Calu3 (cell line): ENCODE measurements around the gene PNMA1. TPM values are rescaled to one million over a fixed set of nuclear protein-coding genes. Genes with fewer than 3 reads are reported as not detected.
A peak's percentile ranks its signal among the peaks of the same experiment; 100 is the strongest.
"Not testable (repeated sequence)": the region's sequence is repeated elsewhere in the genome, so short reads cannot be mapped to it uniquely, and the experiment has no call there.

ENCODE experiments used
- BruUV-seq: library from RNA; stranded (reverse); fragments of 400-500 nt; replicated peaks from 2 replicates; lab custom pipeline; 2021; lab: Mats Ljungman, UMichigan
- CTCF ChIA-PET: fragments of 300-600 bp; sonication (Branson Sonifier 250); formaldehyde crosslinking; loops from one replicate; lab custom pipeline; 2022; ENCODE audit warnings: antibody characterized with exemption; lab: Charles Lee
- DNase-seq: peaks from one replicate; pipeline ENCODE4 v3.0.0; 2022
- H3K27ac Mint-ChIP-seq: one replicate; pipeline ENCODE4 v1.8.0; 2022; ENCODE audit warnings: mixed read lengths; ENCODE audit not compliant: unreplicated experiment
- H3K27me3 Mint-ChIP-seq: one replicate; pipeline ENCODE4 v1.8.0; 2022; ENCODE audit warnings: mixed read lengths; ENCODE audit not compliant: unreplicated experiment
- H3K36me3 Mint-ChIP-seq: one replicate; pipeline ENCODE4 v1.8.0; 2022; ENCODE audit warnings: mild to moderate bottlenecking, moderate library complexity, mixed read lengths; ENCODE audit not compliant: insufficient read depth, unreplicated experiment
- H3K4me1 Mint-ChIP-seq: one replicate; pipeline ENCODE4 v1.8.0; 2022; ENCODE audit warnings: mild to moderate bottlenecking, low read depth, mixed read lengths; ENCODE audit not compliant: unreplicated experiment
- H3K4me3 Mint-ChIP-seq: one replicate; pipeline ENCODE4 v1.8.0; 2022; ENCODE audit warnings: mild to moderate bottlenecking, low read depth, moderate library complexity, mixed read lengths; ENCODE audit not compliant: unreplicated experiment
- H3K9me3 Mint-ChIP-seq: one replicate; pipeline ENCODE4 v1.8.0; 2022; ENCODE audit warnings: low read depth, mixed read lengths; ENCODE audit not compliant: unreplicated experiment
- CTCF ChIP-seq: fragments of 200-600 bp; IDR thresholded peaks from one replicate; pipeline ENCODE4 v1.8.0; 2022; ENCODE audit warnings: antibody characterized with exemption; ENCODE audit not compliant: unreplicated experiment
- intact Hi-C: fragments of 100-400 bp; cut with micrococcal nuclease; formaldehyde crosslinking; loops from one replicate; pipeline ENCODE4 v1.10.0; 2022; ENCODE audit not compliant: unreplicated experiment
- total RNA-seq: library from RNA; stranded (reverse); gene quantifications from 2 replicates; pipeline ENCODE4 v1.2.3, GENCODE V29; 2022

The PNMA1 gene
- total RNA-seq, 1 experiment from 2014 or later = 37.2 TPM

DNA sequence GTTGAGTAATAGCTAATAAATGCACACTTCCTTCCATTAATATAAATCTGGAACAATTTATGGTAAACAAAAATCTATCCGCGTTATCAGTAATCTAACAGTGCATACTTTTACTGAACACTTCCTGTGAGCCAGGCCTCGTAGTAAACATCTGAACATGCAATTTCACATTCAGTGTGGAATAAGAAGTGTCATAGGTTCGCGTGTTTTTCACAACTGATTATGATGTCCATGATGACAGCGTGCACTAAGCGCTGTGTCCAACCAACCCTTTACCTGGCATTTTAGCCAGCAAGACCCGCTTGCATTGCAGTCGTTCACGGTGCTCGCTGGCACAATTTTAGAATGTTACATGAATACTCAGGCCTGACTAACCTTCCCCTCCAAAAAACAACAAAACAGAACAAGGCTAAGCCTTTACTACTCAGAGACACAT lies 2.1 kb downstream of the PNMA1 start:
- Mint-ChIP-seq H3K4me3 (peak overlapping the region; percentile 95), H3K4me1 (peaks cover 16% of the 10 kb centered on the region), H3K27me3 (no peaks in the 10 kb centered on the region), H3K9me3 (no peaks in the 10 kb centered on the region), H3K27ac (peak overlapping the region; percentile 93), H3K36me3 (peaks cover 35% of the 10 kb centered on the region)
- no peak for TF ChIP-seq CTCF
- intact Hi-C loops = no loop called here
- no TSS peak for BruUV-seq
- DNase-seq = no peak
- CTCF ChIA-PET = interaction anchor here (2.0 kb wide), 1 partner anchor 12 kb away, joined by 4 read pairs; no protein-coding TSS in a partner anchor

- no peak for TF ChIP-seq CTCF
- Mint-ChIP-seq H3K4me1 (peaks cover 16% of the 10 kb centered on the region), H3K27me3 (no peaks in the 10 kb centered on the region), H3K4me3 (no peak overlapping the region), H3K9me3 (no peaks in the 10 kb centered on the region), H3K36me3 (peaks cover 35% of the 10 kb centered on the region), H3K27ac (no peak overlapping the region)
- DNase-seq = no peak
- intact Hi-C loops = no loop called here
- no TSS peak for BruUV-seq
- CTCF ChIA-PET = no interaction called here
These were observed 3.4 kb downstream of the PNMA1 start for GRCh38 chr14:73710737-73711136.

- BruUV-seq = no TSS peak
- Mint-ChIP-seq H3K27me3 (no peaks in the 10 kb centered on the region), H3K27ac (peak overlapping the region; percentile 61), H3K4me3 (no peak overlapping the region), H3K36me3 (peaks cover 35% of the 10 kb centered on the region), H3K4me1 (peaks cover 16% of the 10 kb centered on the region), H3K9me3 (no peaks in the 10 kb centered on the region)
- CTCF ChIA-PET = no interaction called here
- DNase-seq = no peak
- TF ChIP-seq CTCF = no peak
- intact Hi-C loops = no loop called here
These were observed 4.2 kb downstream of the PNMA1 start for GRCh38 chr14:73709904-73710469.

DNA sequence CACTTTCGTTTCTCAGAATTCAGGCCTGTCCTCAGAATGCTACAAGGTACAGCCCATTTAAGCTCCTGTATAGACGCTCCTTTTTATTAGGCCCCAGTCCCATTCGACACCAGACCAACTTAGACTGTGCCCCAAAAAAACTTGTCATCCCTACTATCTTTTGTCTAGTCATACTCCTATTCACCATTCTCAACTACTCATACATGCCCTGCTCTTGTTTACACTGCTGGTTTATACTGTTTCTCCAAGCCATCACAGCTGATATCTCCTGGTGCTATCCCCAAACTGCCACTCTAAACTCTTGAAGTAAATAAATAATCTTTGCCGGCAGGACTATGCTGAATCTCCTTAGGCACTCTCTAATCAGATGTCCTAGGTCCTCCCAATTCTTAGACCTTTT lies 6.1 kb downstream of the PNMA1 start:
- DNase-seq, H3K27me3 Mint-ChIP-seq, H3K9me3 Mint-ChIP-seq, intact Hi-C loops, H3K4me3 Mint-ChIP-seq, H3K27ac Mint-ChIP-seq, BruUV-seq, CTCF ChIA-PET: not testable (repeated sequence)
- Mint-ChIP-seq H3K4me1 (peaks cover 16% of the 10 kb centered on the region), H3K36me3 (peaks cover 17% of the 10 kb centered on the region)

DNA sequence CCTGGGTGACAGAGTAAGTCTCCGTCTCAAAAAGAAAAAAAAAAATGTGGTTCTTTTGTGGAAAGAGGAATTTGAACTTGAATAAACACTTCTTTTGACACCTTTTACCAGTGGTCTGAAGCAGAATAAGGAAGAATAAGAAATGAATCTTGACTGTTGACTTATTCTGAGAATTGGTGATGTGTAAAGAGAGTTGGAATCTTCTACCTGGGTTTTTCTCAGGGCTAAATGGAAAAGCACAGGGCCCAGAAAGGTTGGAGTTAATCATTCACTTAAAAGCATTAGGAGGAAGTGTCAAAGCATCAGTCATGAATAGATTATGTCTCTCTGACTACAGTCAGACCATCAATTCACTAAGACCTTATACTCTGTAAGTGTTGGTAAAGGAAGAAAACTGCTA lies 13.9 kb downstream of the PNMA1 start:
- intact Hi-C loops = no loop called here
- TF ChIP-seq CTCF = no peak

More for the DNA sequence above, 13.9 kb downstream of the PNMA1 start:
- BruUV-seq = no TSS peak
- Mint-ChIP-seq H3K9me3 (no peaks in the 10 kb centered on the region), H3K4me3 (no peak overlapping the region), H3K4me1 (peaks cover 22% of the 10 kb centered on the region), H3K27ac (no peak overlapping the region), H3K36me3 (no peaks in the 10 kb centered on the region), H3K27me3 (no peaks in the 10 kb centered on the region)
- CTCF ChIA-PET = no interaction called here
- no peak for DNase-seq
